DND-41 (cell line): ENCODE results near the gene VWA5B1.

Experiments
- ATAC-seq: fragments of 200-7000 bp; cut with Tn5 transposase; 3 replicates; pipeline ENCODE4 v1.9.1; 2021; ENCODE audit warnings: low read depth; ENCODE audit not compliant: insufficient read depth
- DNase-seq: peaks from one replicate; pipeline ENCODE4 v3.0.0-alpha.2; 2020
- H2AFZ ChIP-seq: 2 replicates; pipeline ENCODE4 v1.6.0; 2012; ENCODE audit warnings: low read depth, low read length
- H3K27ac ChIP-seq: 2 replicates; pipeline ENCODE4 v1.5.1; 2012; ENCODE audit warnings: low read length, inconsistent platforms
- H3K27me3 ChIP-seq: fragments of 200-600 bp; sonication (generic); 2 replicates; pipeline ENCODE4 v1.6.0; 2012; ENCODE audit warnings: low read length, mild to moderate bottlenecking, inconsistent platforms; ENCODE audit not compliant: insufficient read depth, poor library complexity
- H3K36me3 ChIP-seq: 2 replicates; pipeline ENCODE4 v1.5.1; 2012; ENCODE audit warnings: low read length, inconsistent platforms; ENCODE audit not compliant: insufficient read depth
- H3K4me1 ChIP-seq: 2 replicates; pipeline ENCODE4 v1.5.1; 2012; ENCODE audit warnings: mild to moderate bottlenecking, low read length; ENCODE audit not compliant: insufficient read depth
- H3K4me2 ChIP-seq: 2 replicates; pipeline ENCODE4 v1.6.0; 2012; ENCODE audit warnings: mild to moderate bottlenecking, moderate library complexity, low read length, inconsistent platforms; ENCODE audit not compliant: insufficient read depth
- H3K4me3 ChIP-seq, 2 experiments: fragments of 200-600 bp in 1 of 2; shearing (Covaris generic) in 1 of 2; 2 replicates each; pipeline ENCODE4 v1.5.1; 2012 to 2016; ENCODE audit warnings: inconsistent platforms in 2 of 2, low read length in 2 of 2, mild to moderate bottlenecking in 2 of 2, low read depth in 1 of 2, moderate library complexity in 1 of 2
- H3K79me2 ChIP-seq: 2 replicates; pipeline ENCODE4 v1.6.0; 2012; ENCODE audit warnings: low read length, inconsistent platforms; ENCODE audit not compliant: insufficient read depth
- H3K9ac ChIP-seq: 2 replicates; pipeline ENCODE4 v1.6.0; 2012; ENCODE audit warnings: low read depth, mild to moderate bottlenecking, inconsistent platforms, low read length, moderate library complexity
- H3K9me3 ChIP-seq: 2 replicates; pipeline ENCODE4 v1.5.1; 2012; ENCODE audit warnings: low read length, moderate library complexity, mild to moderate bottlenecking, inconsistent platforms; ENCODE audit not compliant: insufficient read depth, severe bottlenecking
- H4K20me1 ChIP-seq: 2 replicates; pipeline ENCODE4 v1.6.0; 2012; ENCODE audit warnings: low read length; ENCODE audit not compliant: insufficient read depth
- CTCF ChIP-seq: IDR thresholded peaks from 2 replicates; pipeline ENCODE4 v1.5.1; 2012; ENCODE audit warnings: borderline replicate concordance, low read length, moderate library complexity, mild to moderate bottlenecking; ENCODE audit not compliant: poor library complexity, severe bottlenecking; ENCODE audit errors: extremely low read depth
- EZH2 ChIP-seq: IDR thresholded peaks from 3 replicates; pipeline ENCODE4 v1.6.1; 2012; ENCODE audit warnings: borderline replicate concordance, low read depth, mild to moderate bottlenecking, moderate library complexity, low read length, inconsistent platforms; ENCODE audit not compliant: severe bottlenecking

The VWA5B1 gene

GRCh38 chr1:20355101-20355827 lies 64.6 kb downstream of the VWA5B1 start:
- Histone ChIP-seq H3K9me3 (no peaks in the 10 kb centered on the region), H3K27ac (no peak overlapping the region), H3K4me1 (no peaks in the 10 kb centered on the region), H3K36me3 (no peaks in the 10 kb centered on the region), H3K27me3 (peaks cover 17% of the 10 kb centered on the region), H3K9ac (no peak overlapping the region), H3K79me2 (no peaks in the 10 kb centered on the region), H3K4me3 (no peak overlapping the region), H2AFZ (no peak overlapping the region), H3K4me2 (no peak overlapping the region), H4K20me1 (peaks cover 9% of the 10 kb centered on the region; the same call in 1 of the 2 replicates)
- no peak for DNase-seq
- ATAC-seq, result no peak
- no peak for TF ChIP-seq CTCF
- no peak for TF ChIP-seq EZH2

- Histone ChIP-seq H3K27ac (no peak overlapping the region), H3K27me3 (peaks cover 17% of the 10 kb centered on the region), H3K9me3 (no peaks in the 10 kb centered on the region), H3K4me2 (no peak overlapping the region), H3K9ac (no peak overlapping the region), H2AFZ (no peak overlapping the region), H4K20me1 (peaks cover 9% of the 10 kb centered on the region; the same call in 1 of the 2 replicates), H3K4me1 (no peaks in the 10 kb centered on the region), H3K79me2 (no peaks in the 10 kb centered on the region), H3K36me3 (no peaks in the 10 kb centered on the region), H3K4me3 (no peak overlapping the region)
- DNase-seq (no peak), ATAC-seq (no peak)
- TF ChIP-seq CTCF, result no peak
- TF ChIP-seq EZH2, result no peak
Measured at GRCh38 chr1:20355828-20356735, 65.4 kb downstream of the VWA5B1 start.

DNA sequence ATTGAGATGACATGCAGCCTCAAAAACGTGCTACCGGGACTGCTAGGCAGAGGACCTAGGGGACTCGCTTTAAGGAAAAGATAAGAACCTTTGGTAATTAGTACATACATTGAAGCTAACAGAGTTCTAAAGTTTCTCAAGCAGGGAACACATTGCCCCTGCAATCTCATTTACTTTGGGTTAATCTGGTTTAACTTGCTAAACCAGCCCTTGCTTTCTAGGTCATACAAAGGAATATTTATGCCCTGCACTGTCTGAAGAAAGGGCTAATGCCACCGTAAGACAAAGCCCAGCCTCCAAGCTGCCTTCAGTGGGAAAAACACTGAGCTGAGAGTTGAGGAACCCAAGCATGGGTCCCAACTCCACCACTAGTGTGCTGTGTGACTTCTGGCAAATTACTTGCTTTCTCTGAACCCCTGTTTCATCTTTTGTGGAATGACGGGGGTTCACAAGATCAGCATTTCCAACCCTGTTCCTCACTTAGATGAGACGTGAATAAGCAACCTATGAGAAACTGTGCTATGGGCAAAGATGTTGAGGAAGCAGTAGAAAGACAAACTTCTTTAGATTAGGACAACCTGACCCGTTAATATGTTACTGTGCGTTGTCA lies 66.3 kb downstream of the VWA5B1 start:
- Histone ChIP-seq H3K4me2 (no peak overlapping the region), H3K79me2 (no peaks in the 10 kb centered on the region), H2AFZ (no peak overlapping the region), H3K27ac (no peak overlapping the region), H3K9me3 (no peaks in the 10 kb centered on the region), H3K4me3 (no peak overlapping the region), H3K36me3 (no peaks in the 10 kb centered on the region), H3K4me1 (no peaks in the 10 kb centered on the region), H3K27me3 (peaks cover 17% of the 10 kb centered on the region), H3K9ac (no peak overlapping the region), H4K20me1 (peaks cover 14% of the 10 kb centered on the region)
- no peak for ATAC-seq
- TF ChIP-seq EZH2 (no peak), CTCF (no peak)
- no peak for DNase-seq
